ENCODE measurements around the gene CDON.

DNA sequence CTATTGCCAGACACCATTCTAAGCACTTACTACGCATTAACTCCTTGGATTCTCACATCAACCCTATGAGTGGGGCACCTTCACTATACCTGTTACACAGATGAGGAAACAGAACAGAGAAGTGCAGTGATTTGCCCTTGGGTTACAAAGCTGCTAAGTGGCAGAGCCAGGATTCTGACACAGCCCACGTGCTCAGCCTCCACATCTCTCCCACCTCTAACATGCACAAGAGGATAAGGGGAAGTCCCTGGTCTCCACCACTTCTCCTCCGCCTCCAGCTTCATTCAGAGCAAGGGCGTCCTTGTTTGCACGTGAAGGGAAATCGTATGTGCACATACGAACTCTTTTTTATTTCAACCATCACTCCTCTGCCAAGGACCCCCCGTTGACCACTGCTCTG is 53.7 kb downstream of the CDON start:
- TF ChIP-seq CTCF (IDR thresholded peaks at IDR 0.05 in 4 of 5, conservative IDR thresholded peaks at IDR 0.05 in 1 of 5) (no peak), POLR2A (IDR thresholded peaks at IDR 0.05) (no peak)

Measured in gastrocnemius medialis (tissue), 4 donors.